Neural progenitor cell (in vitro differentiated cells): ENCODE measurements around the gene ADPGK.

Source experiments
- CTCF ChIP-seq: fragments of 200-600 bp; sonication (generic); IDR thresholded peaks from 2 replicates; pipeline ENCODE4 v1.5.1; 2017; ENCODE audit warnings: antibody characterized with exemption, mild to moderate bottlenecking
- EZH2 ChIP-seq: fragments of 200-600 bp; sonication (generic); IDR thresholded peaks from 2 replicates; pipeline ENCODE4 v1.6.1; 2017; ENCODE audit warnings: antibody characterized with exemption, mild to moderate bottlenecking, moderate library complexity

- no peak for TF ChIP-seq CTCF
- TF ChIP-seq EZH2, result no peak
Measured at GRCh38 chr15:72827226-72827625, 43.7 kb upstream of the ADPGK start.
